HEK293 (cell line): ENCODE data around the gene COX6A1.

Experiments used
- CTCF ChIA-PET: fragments of 350-600 bp; formaldehyde crosslinking; extraction: SDS; loops from one replicate; lab custom pipeline; 2021; ENCODE audit warnings: antibody characterized with exemption; lab: Yijun Ruan, JAX
- POLR2A ChIA-PET: fragments of 300-600 bp; formaldehyde crosslinking; extraction: SDS; loops from one replicate; lab custom pipeline; 2020; ENCODE audit warnings: antibody characterized with exemption, inconsistent platforms; lab: Yijun Ruan, JAX
- H3K27ac ChIP-seq: fragments of 200-500 bp; sonication (Bioruptor generic); 2 replicates; pipeline ENCODE4 v1.5.1; 2014; ENCODE audit warnings: low read depth, low read length, control low read depth, inconsistent platforms; ENCODE audit errors: extremely low read depth
- H3K36me3 ChIP-seq, 2 experiments: fragments of 200-500 bp in 1 of 2; sonication (Bioruptor generic) in 1 of 2; 1 replicate in 1 of 2; 2 replicates in 1 of 2; pipeline ENCODE4 v1.5.1; 2014 to 2017; ENCODE audit warnings: inconsistent platforms in 2 of 2, low read length in 2 of 2; ENCODE audit not compliant: control insufficient read depth in 2 of 2, insufficient read depth in 1 of 2
- H3K4me1 ChIP-seq: fragments of 200-500 bp; sonication (Bioruptor generic); 2 replicates; pipeline ENCODE4 v1.5.1; 2014; ENCODE audit warnings: mild to moderate bottlenecking, low read length, inconsistent platforms; ENCODE audit not compliant: control insufficient read depth, insufficient read depth
- H3K4me3 ChIP-seq: 2 replicates; pipeline ENCODE4 v1.5.1; 2011; ENCODE audit warnings: low read depth, mild to moderate bottlenecking, control low read depth, low read length, moderate library complexity
- H3K9me3 ChIP-seq: fragments of 200-500 bp; sonication (Bioruptor generic); 2 replicates; pipeline ENCODE4 v1.5.1; 2014; ENCODE audit warnings: low read depth, low read length, inconsistent platforms; ENCODE audit not compliant: control insufficient read depth, insufficient read depth
- EGR2 ChIP-seq: fragments of 450-650 bp; formaldehyde crosslinking; IDR thresholded peaks from 2 replicates; pipeline ENCODE4 v1.5.1; 2016; ENCODE audit warnings: low read depth, missing biosample characterization, missing genetic modification characterization
- GLIS1 ChIP-seq: fragments of 450-650 bp; formaldehyde crosslinking; IDR thresholded peaks from 2 replicates; pipeline ENCODE4 v1.5.1; 2016; ENCODE audit warnings: missing biosample characterization, missing genetic modification characterization
- IKZF3 ChIP-seq: fragments of 450-650 bp; IDR thresholded peaks from 2 replicates; pipeline ENCODE4 v1.5.0; 2018; ENCODE audit warnings: missing biosample characterization, mild to moderate bottlenecking, missing genetic modification characterization, moderate library complexity
- KLF1 ChIP-seq: fragments of 450-650 bp; formaldehyde crosslinking; IDR thresholded peaks from 2 replicates; pipeline ENCODE4 v1.5.1; 2016; ENCODE audit warnings: missing biosample characterization, missing genetic modification characterization
- OSR2 ChIP-seq: fragments of 450-650 bp; formaldehyde crosslinking; IDR thresholded peaks from 2 replicates; pipeline ENCODE4 v1.5.1; 2016; ENCODE audit warnings: missing biosample characterization, missing genetic modification characterization
- WT1 ChIP-seq: fragments of 450-650 bp; formaldehyde crosslinking; IDR thresholded peaks from 2 replicates; pipeline ENCODE4 v1.5.1; 2016; ENCODE audit warnings: missing biosample characterization, missing genetic modification characterization
- ZBTB17 ChIP-seq: fragments of 450-650 bp; formaldehyde crosslinking; IDR thresholded peaks from 2 replicates; pipeline ENCODE4 v1.5.1; 2016; ENCODE audit warnings: missing biosample characterization, missing genetic modification characterization
- ZBTB49 ChIP-seq: fragments of 450-650 bp; formaldehyde crosslinking; IDR thresholded peaks from 2 replicates; pipeline ENCODE4 v1.5.1; 2016; ENCODE audit warnings: missing biosample characterization, missing genetic modification characterization, low read depth
- ZFHX2 ChIP-seq: fragments of 450-650 bp; formaldehyde crosslinking; conservative IDR thresholded peaks from 2 replicates; pipeline ENCODE4 v1.5.1; 2016; ENCODE audit warnings: missing biosample characterization, missing genetic modification characterization
- ZIC2 ChIP-seq: fragments of 450-650 bp; formaldehyde crosslinking; IDR thresholded peaks from 2 replicates; pipeline ENCODE4 v1.5.1; 2016; ENCODE audit warnings: missing biosample characterization, missing genetic modification characterization
- ZNF140 ChIP-seq: fragments of 450-650 bp; formaldehyde crosslinking; IDR thresholded peaks from 2 replicates; pipeline ENCODE4 v1.5.1; 2016; ENCODE audit warnings: missing biosample characterization, missing genetic modification characterization
- ZNF146 ChIP-seq: fragments of 450-650 bp; formaldehyde crosslinking; IDR thresholded peaks from 2 replicates; pipeline ENCODE4 v1.5.1; 2016; ENCODE audit warnings: missing biosample characterization, missing genetic modification characterization
- ZNF157 ChIP-seq: fragments of 450-650 bp; formaldehyde crosslinking; IDR thresholded peaks from 2 replicates; pipeline ENCODE4 v1.5.1; 2016; ENCODE audit warnings: missing biosample characterization, missing genetic modification characterization
- ZNF18 ChIP-seq: fragments of 450-650 bp; formaldehyde crosslinking; IDR thresholded peaks from 2 replicates; pipeline ENCODE4 v1.5.1; 2016; ENCODE audit warnings: missing biosample characterization, missing genetic modification characterization
- ZNF266 ChIP-seq: fragments of 450-650 bp; formaldehyde crosslinking; IDR thresholded peaks from 2 replicates; pipeline ENCODE4 v1.5.1; 2016; ENCODE audit warnings: missing biosample characterization, missing genetic modification characterization, low read depth
- ZNF292 ChIP-seq: fragments of 450-650 bp; formaldehyde crosslinking; IDR thresholded peaks from 2 replicates; pipeline ENCODE4 v1.5.1; 2016; ENCODE audit warnings: low read depth, missing biosample characterization, missing genetic modification characterization, borderline replicate concordance
- ZNF341 ChIP-seq: fragments of 450-650 bp; formaldehyde crosslinking; IDR thresholded peaks from 2 replicates; pipeline ENCODE4; 2016; ENCODE audit warnings: low read depth, missing biosample characterization, missing genetic modification characterization
- ZNF366 ChIP-seq: fragments of 450-650 bp; formaldehyde crosslinking; conservative IDR thresholded peaks from 2 replicates; pipeline ENCODE4 v1.5.1; 2016; ENCODE audit warnings: missing biosample characterization, missing genetic modification characterization
- ZNF513 ChIP-seq: fragments of 450-650 bp; IDR thresholded peaks from 2 replicates; pipeline ENCODE4 v1.5.1; 2018; ENCODE audit warnings: missing biosample characterization, missing genetic modification characterization
- ZNF514 ChIP-seq: fragments of 450-650 bp; formaldehyde crosslinking; IDR thresholded peaks from 2 replicates; pipeline ENCODE4 v1.5.1; 2016; ENCODE audit warnings: missing biosample characterization, missing genetic modification characterization
- ZNF624 ChIP-seq: fragments of 450-650 bp; formaldehyde crosslinking; IDR thresholded peaks from 2 replicates; pipeline ENCODE4 v1.5.1; 2017; ENCODE audit warnings: missing biosample characterization, missing genetic modification characterization
- ZNF664 ChIP-seq: fragments of 450-650 bp; formaldehyde crosslinking; IDR thresholded peaks from 2 replicates; pipeline ENCODE4 v1.5.1; 2016; ENCODE audit warnings: missing biosample characterization, missing genetic modification characterization
- ZNF843 ChIP-seq: fragments of 450-650 bp; formaldehyde crosslinking; IDR thresholded peaks from 2 replicates; pipeline ENCODE4 v1.5.1; 2016; ENCODE audit warnings: missing biosample characterization, missing genetic modification characterization
- TF ChIP-seq, protein P1 (sequence below): fragments of 450-650 bp; formaldehyde crosslinking; IDR thresholded peaks from 2 replicates; pipeline ENCODE4 v1.5.1; 2016; ENCODE audit warnings: missing biosample characterization, missing genetic modification characterization

The COX6A1 gene

GRCh38 chr12:120422892-120423456 lies 14.9 kb upstream of the COX6A1 start:
- Histone ChIP-seq H3K4me1 (no peaks in the 10 kb centered on the region), H3K9me3 (no peaks in the 10 kb centered on the region), H3K4me3 (no peak overlapping the region), H3K36me3 (no peaks in the 10 kb centered on the region), H3K27ac (no peak overlapping the region)
- CTCF ChIA-PET: no interaction called here
- POLR2A ChIA-PET: no interaction called here
- TF ChIP-seq ZBTB49 (tag by site-specific recombination): no peak
- no peak for TF ChIP-seq ZNF624 (tag by site-specific recombination)
- no peak for TF ChIP-seq ZNF514
- TF ChIP-seq ZNF341 (tag by site-specific recombination): peak; percentile 38; the same call in 1 of the 2 replicates
- peak; percentile 86 for TF ChIP-seq ZNF366 (tag by site-specific recombination)

GRCh38 chr12:120425797-120426196 lies 12.1 kb upstream of the COX6A1 start:
- Histone ChIP-seq H3K4me3 (no peak overlapping the region), H3K4me1 (no peaks in the 10 kb centered on the region), H3K27ac (no peak overlapping the region), H3K36me3 (no peaks in the 10 kb centered on the region), H3K9me3 (no peaks in the 10 kb centered on the region)
- POLR2A ChIA-PET: no interaction called here
- CTCF ChIA-PET: no interaction called here
- TF ChIP-seq ZNF843 (tag by site-specific recombination): no peak
- no peak for TF ChIP-seq KLF1 (tag by site-specific recombination)
- TF ChIP-seq ZNF146 (tag by site-specific recombination): no peak
- no peak for TF ChIP-seq ZNF140 (tag by site-specific recombination)
- no peak for TF ChIP-seq ZNF664 (tag by site-specific recombination)
- TF ChIP-seq ZNF513 (tag by site-specific recombination): no peak
- no peak for TF ChIP-seq ZNF266 (tag by site-specific recombination)

- Histone ChIP-seq H3K4me3 (no peak overlapping the region), H3K27ac (no peak overlapping the region)
- TF ChIP-seq ZNF341 (tag by site-specific recombination) (no peak), IKZF3 (tag by site-specific recombination) (no peak), WT1 (peak; percentile 93), ZIC2 (peak; percentile 82), ZNF292 (no peak), GLIS1 (peak; percentile 97), ZFHX2 (tag by site-specific recombination) (peak; percentile 85), ZNF18 (tag by site-specific recombination) (no peak), KLF1 (tag by site-specific recombination) (peak; percentile 92), ZBTB17 (peak; percentile 60; the same call in 1 of the 2 replicates), EGR2 (tag by site-specific recombination) (peak; percentile 83), ZNF157 (tag by site-specific recombination) (no peak), OSR2 (tag by site-specific recombination) (peak; percentile 16; the same call in 1 of the 2 replicates)
- TF ChIP-seq, protein P1, sequence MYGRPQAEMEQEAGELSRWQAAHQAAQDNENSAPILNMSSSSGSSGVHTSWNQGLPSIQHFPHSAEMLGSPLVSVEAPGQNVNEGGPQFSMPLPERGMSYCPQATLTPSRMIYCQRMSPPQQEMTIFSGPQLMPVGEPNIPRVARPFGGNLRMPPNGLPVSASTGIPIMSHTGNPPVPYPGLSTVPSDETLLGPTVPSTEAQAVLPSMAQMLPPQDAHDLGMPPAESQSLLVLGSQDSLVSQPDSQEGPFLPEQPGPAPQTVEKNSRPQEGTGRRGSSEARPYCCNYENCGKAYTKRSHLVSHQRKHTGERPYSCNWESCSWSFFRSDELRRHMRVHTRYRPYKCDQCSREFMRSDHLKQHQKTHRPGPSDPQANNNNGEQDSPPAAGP (tag by site-specific recombination): 0 out of 2 replicates have a peak, but pooled peaks have one; percentile 30
- TF ChIP-seq, all 188 proteins: peak for 9
- CTCF ChIA-PET: interaction anchor here (0.5 to 4.2 kb wide), 22 partner anchors 9 to 200 kb away, joined by 3 to 39 read pairs (median 4); no protein-coding TSS in a partner anchor
- H3K4me1 ChIP-seq: no peaks in the 10 kb centered on the region
- no peaks in the 10 kb centered on the region for H3K9me3 ChIP-seq
- POLR2A ChIA-PET: no interaction called here
- no peaks in the 10 kb centered on the region for H3K36me3 ChIP-seq
Observed at GRCh38 chr12:120428597-120429229, 9.2 kb upstream of the COX6A1 start.
